Measurements from ENCODE around the gene MTHFD2L. TPM values are rescaled to one million over a fixed set of nuclear protein-coding genes. Genes with fewer than 3 reads are reported as not detected.

The MTHFD2L gene
- total RNA-seq, 1 donor from 2014 or later: 12.4 TPM

- Histone ChIP-seq H3K4me3 (ENCODE audit: insufficient read depth, low read depth, low read length) (no peak overlapping the region), H3K27me3 (ENCODE audit: insufficient read depth, low read length) (no peaks in the 10 kb centered on the region), H3K27ac (ENCODE audit: low read depth, low read length) (no peak overlapping the region), H3K79me2 (ENCODE audit: insufficient read depth, low read length) (no peaks in the 10 kb centered on the region), H3K4me2 (ENCODE audit: low read length) (no peak overlapping the region), H3K36me3 (ENCODE audit: insufficient read depth, low read length) (no peaks in the 10 kb centered on the region), H3K4me1 (ENCODE audit: insufficient read depth, low read length) (no peaks in the 10 kb centered on the region), H3K9me3 (ENCODE audit: insufficient read depth, low read depth, low read length) (no peaks in the 10 kb centered on the region), H2AFZ (ENCODE audit: low read depth, low read length) (no peak overlapping the region), H3K9ac (ENCODE audit: low read length) (no peak overlapping the region), H4K20me1 (ENCODE audit: insufficient read depth, low read length) (no peaks in the 10 kb centered on the region)
- Mint-ChIP-seq H3K27me3 (ENCODE audit: low read depth, unreplicated experiment) (no peaks in the 10 kb centered on the region), H3K27ac (ENCODE audit: unreplicated experiment) (no peak overlapping the region), H3K9me3 (ENCODE audit: unreplicated experiment) (no peaks in the 10 kb centered on the region), H3K4me3 (ENCODE audit: unreplicated experiment) (no peak overlapping the region), H3K36me3 (ENCODE audit: low read depth, unreplicated experiment) (no peaks in the 10 kb centered on the region), H3K4me1 (ENCODE audit: low read depth, unreplicated experiment) (peaks cover 4% of the 10 kb centered on the region)
- no peak for TF ChIP-seq EZH2 (IDR thresholded peaks at IDR 0.05; ENCODE audit: insufficient read depth, low read length)
- no peak for TF ChIP-seq CTCF (IDR thresholded peaks at IDR 0.05; ENCODE audit: insufficient read depth, low read depth, low read length)
- FAIRE-seq (no peak), DNase-seq (ENCODE audit: low read depth) (no peak)
Measured at GRCh38 chr4:74244049-74244448, 86.1 kb downstream of the MTHFD2L start.

GRCh38 chr4:74252933-74253332, 95.0 kb downstream of the MTHFD2L start:
- no peak for FAIRE-seq
- Histone ChIP-seq H3K4me1 (ENCODE audit: insufficient read depth, low read length) (no peaks in the 10 kb centered on the region), H3K36me3 (ENCODE audit: insufficient read depth, low read length) (no peaks in the 10 kb centered on the region), H3K9me3 (ENCODE audit: insufficient read depth, low read depth, low read length) (peaks cover 14% of the 10 kb centered on the region), H4K20me1 (ENCODE audit: insufficient read depth, low read length) (no peaks in the 10 kb centered on the region), H3K27me3 (ENCODE audit: insufficient read depth, low read length) (no peaks in the 10 kb centered on the region), H3K4me2 (ENCODE audit: low read length) (no peak overlapping the region), H3K4me3 (ENCODE audit: insufficient read depth, low read depth, low read length) (no peak overlapping the region), H3K27ac (ENCODE audit: low read depth, low read length) (no peak overlapping the region), H3K9ac (ENCODE audit: low read length) (no peak overlapping the region), H2AFZ (ENCODE audit: low read depth, low read length) (no peak overlapping the region), H3K79me2 (ENCODE audit: insufficient read depth, low read length) (no peaks in the 10 kb centered on the region)
- TF ChIP-seq EZH2 (IDR thresholded peaks at IDR 0.05; ENCODE audit: insufficient read depth, low read length) (no peak), CTCF (IDR thresholded peaks at IDR 0.05; ENCODE audit: insufficient read depth, low read depth, low read length) (no peak)
- Mint-ChIP-seq H3K36me3 (ENCODE audit: low read depth, unreplicated experiment) (peaks cover 3% of the 10 kb centered on the region), H3K4me3 (ENCODE audit: unreplicated experiment) (no peak overlapping the region), H3K9me3 (ENCODE audit: unreplicated experiment) (peaks cover 12% of the 10 kb centered on the region), H3K27me3 (ENCODE audit: low read depth, unreplicated experiment) (no peaks in the 10 kb centered on the region), H3K27ac (ENCODE audit: unreplicated experiment) (no peak overlapping the region), H3K4me1 (ENCODE audit: low read depth, unreplicated experiment) (no peaks in the 10 kb centered on the region)
- DNase-seq (ENCODE audit: low read depth): no peak

- H3K36me3 ChIP-seq (ENCODE audit: insufficient read depth, low read length): no peaks in the 10 kb centered on the region
- no peak overlapping the region for H2AFZ ChIP-seq (ENCODE audit: low read depth, low read length)
- no peak overlapping the region for H3K9ac ChIP-seq (ENCODE audit: low read length)
- DNase-seq (ENCODE audit: low read depth): no peak
- no peaks in the 10 kb centered on the region for H4K20me1 ChIP-seq (ENCODE audit: insufficient read depth, low read length)
- no peak overlapping the region for H3K4me2 ChIP-seq (ENCODE audit: low read length)
- TF ChIP-seq EZH2 (IDR thresholded peaks at IDR 0.05; ENCODE audit: insufficient read depth, low read length) (no peak), CTCF (IDR thresholded peaks at IDR 0.05; ENCODE audit: insufficient read depth, low read depth, low read length) (no peak)
- peak; percentile 43 for FAIRE-seq
- H3K4me3 Mint-ChIP-seq (ENCODE audit: unreplicated experiment): no peak overlapping the region
- H3K4me1 ChIP-seq (ENCODE audit: insufficient read depth, low read length): no peaks in the 10 kb centered on the region
- no peak overlapping the region for H3K27ac Mint-ChIP-seq (ENCODE audit: unreplicated experiment)
- H3K27me3 Mint-ChIP-seq (ENCODE audit: low read depth, unreplicated experiment): no peaks in the 10 kb centered on the region
- peaks cover 12% of the 10 kb centered on the region for H3K9me3 Mint-ChIP-seq (ENCODE audit: unreplicated experiment)
- no peaks in the 10 kb centered on the region for H3K27me3 ChIP-seq (ENCODE audit: insufficient read depth, low read length)
- H3K79me2 ChIP-seq (ENCODE audit: insufficient read depth, low read length): no peaks in the 10 kb centered on the region
- H3K4me1 Mint-ChIP-seq (ENCODE audit: low read depth, unreplicated experiment): peaks cover 5% of the 10 kb centered on the region
- H3K9me3 ChIP-seq (ENCODE audit: insufficient read depth, low read depth, low read length): peaks cover 14% of the 10 kb centered on the region
- peaks cover 3% of the 10 kb centered on the region for H3K36me3 Mint-ChIP-seq (ENCODE audit: low read depth, unreplicated experiment)
- no peak overlapping the region for H3K4me3 ChIP-seq (ENCODE audit: insufficient read depth, low read depth, low read length)
- H3K27ac ChIP-seq (ENCODE audit: low read depth, low read length): no peak overlapping the region
Measured at GRCh38 chr4:74254386-74254785, 96.5 kb downstream of the MTHFD2L start.
